OCI-LY7 (cell line): ENCODE data around the gene UPF3A. TPM values are rescaled to one million over a fixed set of nuclear protein-coding genes. Genes with fewer than 3 reads are reported as not detected.

Source experiments
- BruUV-seq: library from RNA; stranded (reverse); fragments of 400-500 nt; replicated peaks from 2 replicates; lab custom pipeline; 2021; lab: Mats Ljungman, UMichigan
- CTCF ChIA-PET: fragments of 300-600 bp; sonication (Branson Sonifier 250); formaldehyde crosslinking; loops from one replicate; lab custom pipeline; 2022; ENCODE audit warnings: antibody characterized with exemption; ENCODE audit not compliant: unreplicated experiment; lab: Charles Lee
- POLR2A ChIA-PET: fragments of 300-600 bp; sonication (Branson Sonifier 250); formaldehyde crosslinking; loops from one replicate; lab custom pipeline; 2022; ENCODE audit warnings: antibody characterized with exemption; lab: Charles Lee
- DNase-seq: peaks from one replicate; pipeline ENCODE4 v3.0.0-alpha.2; 2015; ENCODE audit warnings: low spot score
- H2AFZ ChIP-seq: fragments of 200-600 bp; sonication (generic), shearing (Covaris generic); 2 replicates; pipeline ENCODE4 v1.6.1; 2014; ENCODE audit warnings: mild to moderate bottlenecking, antibody characterized with exemption, low read length, moderate library complexity
- H3K27ac ChIP-seq: fragments of 200-600 bp; sonication (generic); 2 replicates; pipeline ENCODE4 v1.5.1; 2014; ENCODE audit warnings: mixed run types, low read depth, mild to moderate bottlenecking, moderate library complexity, low read length, inconsistent platforms; ENCODE audit not compliant: poor library complexity, severe bottlenecking
- H3K36me3 ChIP-seq: fragments of 200-600 bp; sonication (generic); 2 replicates; pipeline ENCODE4 v1.6.1; 2014; ENCODE audit warnings: mild to moderate bottlenecking, antibody characterized with exemption, low read length, moderate library complexity, mixed read lengths; ENCODE audit not compliant: insufficient read depth
- H3K4me1 ChIP-seq: fragments of 200-600 bp; sonication (generic); 2 replicates; pipeline ENCODE4 v1.5.1; 2014; ENCODE audit warnings: mild to moderate bottlenecking, low read length; ENCODE audit not compliant: insufficient read depth, poor library complexity, severe bottlenecking
- H3K4me2 ChIP-seq: fragments of 200-600 bp; sonication (generic); 2 replicates; pipeline ENCODE4 v1.6.1; 2014; ENCODE audit warnings: mild to moderate bottlenecking, low read length
- H3K4me3 ChIP-seq: fragments of 200-600 bp; sonication (generic); 2 replicates; pipeline ENCODE4 v1.5.1; 2014; ENCODE audit warnings: mild to moderate bottlenecking, low read depth, low read length; ENCODE audit not compliant: poor library complexity, severe bottlenecking
- H3K79me2 ChIP-seq: fragments of 200-600 bp; sonication (generic); 2 replicates; pipeline ENCODE4 v1.6.1; 2016; ENCODE audit warnings: low read depth, mild to moderate bottlenecking, low read length, moderate library complexity, mixed read lengths; ENCODE audit not compliant: insufficient read depth
- H3K9me2 ChIP-seq: fragments of 200-600 bp; sonication (generic); 2 replicates; pipeline ENCODE4 v1.6.1; 2016; ENCODE audit warnings: mild to moderate bottlenecking, low read length, mixed read lengths; ENCODE audit not compliant: insufficient read depth
- H3K9me3 ChIP-seq: fragments of 200-600 bp; sonication (generic); 2 replicates; pipeline ENCODE4 v1.6.1; 2014; ENCODE audit warnings: mild to moderate bottlenecking, mixed run types, low read length, mixed read lengths
- H4K20me1 ChIP-seq: fragments of 200-600 bp; sonication (generic); 2 replicates; pipeline ENCODE4 v1.6.1; 2014; ENCODE audit warnings: mild to moderate bottlenecking, antibody characterized with exemption, low read length, moderate library complexity, mixed read lengths; ENCODE audit not compliant: insufficient read depth
- CTCF ChIP-seq: fragments of 200-600 bp; sonication (generic); conservative IDR thresholded peaks from 2 replicates; pipeline ENCODE4 v1.5.1; 2014; ENCODE audit warnings: mild to moderate bottlenecking, antibody characterized with exemption, low read length, moderate library complexity, mixed read lengths
- EZH2phosphoT487 ChIP-seq: fragments of 200-600 bp; sonication (generic); IDR thresholded peaks from 2 replicates; pipeline ENCODE4 v1.6.1; 2018; ENCODE audit warnings: low read depth, borderline replicate concordance, mild to moderate bottlenecking, mixed run types, antibody characterized with exemption, low read length, moderate library complexity, mixed read lengths
- intact Hi-C: fragments of 100-400 bp; cut with micrococcal nuclease; formaldehyde crosslinking; loops from one replicate; pipeline ENCODE4 v1.10.0; 2022; ENCODE audit not compliant: unreplicated experiment
- total RNA-seq, 2 experiments: library from RNA; depleted of rRNA in 1 of 2; stranded (reverse); fragments of >200 nt in 1 of 2; shearing (Covaris generic) in 1 of 2; gene quantifications; 2 replicates each; pipeline ENCODE4 v1.2.3, GENCODE V29; 2014 to 2022

The UPF3A gene
- total RNA-seq, 2 experiments from 2014 or later: 27.8 to 55.4 TPM

GRCh38 chr13:114296448-114296847 is 15.0 kb downstream of the UPF3A start:
- H3K27ac ChIP-seq: no peak overlapping the region
- BruUV-seq: no TSS peak
- H3K36me3 ChIP-seq: peaks cover 31% of the 10 kb centered on the region
- H3K4me3 ChIP-seq: no peak overlapping the region
- ChIA-PET CTCF (no interaction called here), POLR2A (interaction anchor here (1.4 kb wide), 1 partner anchor 17 kb away, joined by 6 read pairs; no protein-coding TSS in a partner anchor)
- H3K79me2 ChIP-seq: no peaks in the 10 kb centered on the region
- H4K20me1 ChIP-seq: no peaks in the 10 kb centered on the region
- no peak overlapping the region for H2AFZ ChIP-seq
- intact Hi-C loops: no loop called here
- DNase-seq: no peak
- H3K4me2 ChIP-seq: no peak overlapping the region
- no peaks in the 10 kb centered on the region for H3K4me1 ChIP-seq
- H3K9me2 ChIP-seq: no peaks in the 10 kb centered on the region
- TF ChIP-seq EZH2phosphoT487 (no peak), CTCF (no peak)
- H3K9me3 ChIP-seq: no peaks in the 10 kb centered on the region

GRCh38 chr13:114296902-114297301 is 15.5 kb downstream of the UPF3A start:
- Histone ChIP-seq H3K27ac (no peak overlapping the region), H3K4me3 (no peak overlapping the region), H2AFZ (no peak overlapping the region), H3K4me1 (no peaks in the 10 kb centered on the region), H4K20me1 (no peaks in the 10 kb centered on the region), H3K36me3 (peaks cover 31% of the 10 kb centered on the region), H3K9me3 (no peaks in the 10 kb centered on the region), H3K4me2 (no peak overlapping the region), H3K79me2 (no peaks in the 10 kb centered on the region), H3K9me2 (no peaks in the 10 kb centered on the region)
- ChIA-PET CTCF (no interaction called here), POLR2A (no interaction called here)
- DNase-seq: no peak
- no TSS peak for BruUV-seq
- intact Hi-C loops: no loop called here
- TF ChIP-seq CTCF: no peak
- TF ChIP-seq EZH2phosphoT487: no peak

GRCh38 chr13:114298866-114299265 is 17.5 kb downstream of the UPF3A start:
- ChIA-PET POLR2A (interaction anchor here (0.8 kb wide), 1 partner anchor 9 kb away, joined by 3 read pairs; no protein-coding TSS in a partner anchor), CTCF (no interaction called here)
- Histone ChIP-seq H4K20me1 (no peaks in the 10 kb centered on the region), H3K4me2 (no peak overlapping the region), H3K27ac (no peak overlapping the region), H3K36me3 (peaks cover 22% of the 10 kb centered on the region), H3K9me3 (no peaks in the 10 kb centered on the region), H2AFZ (no peak overlapping the region), H3K4me3 (no peak overlapping the region), H3K79me2 (no peaks in the 10 kb centered on the region), H3K4me1 (no peaks in the 10 kb centered on the region), H3K9me2 (no peaks in the 10 kb centered on the region)
- intact Hi-C loops: no loop called here
- no peak for TF ChIP-seq CTCF
- no peak for TF ChIP-seq EZH2phosphoT487
- DNase-seq: no peak
- no TSS peak for BruUV-seq
